Measurements from ENCODE around the gene CFAP46. TPM values are rescaled to one million over a fixed set of nuclear protein-coding genes. Genes with fewer than 3 reads are reported as not detected.

CFAP46 gene
- total RNA-seq, 6 donors from 2014 or later: 0.60 to 28.3 (median 8.0) TPM

- Histone ChIP-seq H3K4me1 (no peaks in the 10 kb centered on the region), H3K4me3 (no peak overlapping the region), H3K9me3 (no peaks in the 10 kb centered on the region), H3K27me3 (no peaks in the 10 kb centered on the region), H3K27ac (no peak overlapping the region), H3K36me3 (no peaks in the 10 kb centered on the region)
- DNase-seq (peak in 1 of 2 donors; percentile 14), ATAC-seq (ENCODE audit: low FRiP score in 2 of 2) (no peak)
- TF ChIP-seq POLR2A (IDR thresholded peaks at IDR 0.05): no peak
- no peak for TF ChIP-seq CTCF (IDR thresholded peaks at IDR 0.05)
- TF ChIP-seq EP300 (IDR thresholded peaks at IDR 0.05): no peak
- no peak for TF ChIP-seq POLR2AphosphoS5 (IDR thresholded peaks at IDR 0.05)
- 83% methylated on average over 8 of the region's 8 CpGs; no CpG with 5 or more reads in 1 of the 2 donors for whole genome bisulfite sequencing, 2 donors
Observed at GRCh38 chr10:132973903-132974241, 31.5 kb upstream of the CFAP46 start.

GRCh38 chr10:132972986-132973902 is 30.9 kb upstream of the CFAP46 start:
- DNase-seq (peak; percentile 15 to 77), ATAC-seq (ENCODE audit: low FRiP score in 2 of 2) (peak in 1 of 2 donors; percentile 10)
- 88 to 91% methylated on average over 15 to 21 of the region's 28 CpGs for WGBS, 2 donors
- no peak for TF ChIP-seq POLR2A (IDR thresholded peaks at IDR 0.05)
- TF ChIP-seq EP300 (IDR thresholded peaks at IDR 0.05): no peak
- no peak for TF ChIP-seq POLR2AphosphoS5 (IDR thresholded peaks at IDR 0.05)
- TF ChIP-seq CTCF (IDR thresholded peaks at IDR 0.05): no peak
- no peaks in the 10 kb centered on the region for H3K27me3 ChIP-seq
- H3K27ac ChIP-seq: no peak overlapping the region
- H3K36me3 ChIP-seq: no peaks in the 10 kb centered on the region
- H3K4me1 ChIP-seq: no peaks in the 10 kb centered on the region
- no peaks in the 10 kb centered on the region for H3K9me3 ChIP-seq
- H3K4me3 ChIP-seq: no peak overlapping the region

- DNase-seq (peak; percentile 17 to 64), ATAC-seq (ENCODE audit: low FRiP score in 2 of 2) (no peak)
- TF ChIP-seq POLR2A (IDR thresholded peaks at IDR 0.05) (no peak), POLR2AphosphoS5 (IDR thresholded peaks at IDR 0.05) (no peak), CTCF (IDR thresholded peaks at IDR 0.05) (no peak), EP300 (IDR thresholded peaks at IDR 0.05) (no peak)
Observed at GRCh38 chr10:132972149-132972985, 30.0 kb upstream of the CFAP46 start.

GRCh38 chr10:132971448-132972148 is 29.2 kb upstream of the CFAP46 start:
- no peaks in the 10 kb centered on the region for H3K27me3 ChIP-seq
- H3K4me3 ChIP-seq: no peak overlapping the region
- no peak for ATAC-seq (ENCODE audit: low FRiP score in 2 of 2)
- H3K4me1 ChIP-seq: peaks cover 0 to 3% (median 0%) of the 10 kb centered on the region in 4 donors
- H3K9me3 ChIP-seq: no peaks in the 10 kb centered on the region
- no peak overlapping the region for H3K27ac ChIP-seq
- WGBS, 2 donors: 50 to 55% methylated on average over 14 to 23 of the region's 24 CpGs
- no peaks in the 10 kb centered on the region for H3K36me3 ChIP-seq
- TF ChIP-seq POLR2AphosphoS5 (IDR thresholded peaks at IDR 0.05): no peak
- no peak for TF ChIP-seq CTCF (IDR thresholded peaks at IDR 0.05)
- TF ChIP-seq EP300 (IDR thresholded peaks at IDR 0.05): no peak
- peak; percentile 17 to 72 for DNase-seq

More at GRCh38 chr10:132972149-132972985, 30.0 kb upstream of the CFAP46 start:
- Histone ChIP-seq H3K9me3 (no peaks in the 10 kb centered on the region), H3K36me3 (no peaks in the 10 kb centered on the region), H3K4me3 (no peak overlapping the region), H3K4me1 (peaks cover 0 to 3% (median 0%) of the 10 kb centered on the region in 4 donors), H3K27ac (no peak overlapping the region), H3K27me3 (no peaks in the 10 kb centered on the region)
- 79 to 82% methylated on average over 12 to 22 of the region's 26 CpGs for WGBS, 2 donors

Data from upper lobe of left lung (tissue), 6 donors.